Uterus (tissue), 2 donors: ENCODE measurements around the gene ALDH1A1.

Experiments
- CTCF ChIP-seq, 4 experiments: fragments of 200-600 bp in 2 of 4; fragments of 450-650 bp in 2 of 4; sonication (generic) in 2 of 4; IDR thresholded peaks; one replicate each; pipeline ENCODE4 v1.5.1; 2016 to 2019; ENCODE audit warnings: antibody characterized with exemption in 4 of 4, mild to moderate bottlenecking in 2 of 4, moderate library complexity in 1 of 4
- POLR2A ChIP-seq, 2 donors: fragments of 450-650 bp; IDR thresholded peaks; one replicate each; pipeline ENCODE4 v1.6.1; 2016; ENCODE audit warnings: antibody characterized with exemption in 2 of 2, mild to moderate bottlenecking in 1 of 2, moderate library complexity in 1 of 2

GRCh38 chr9:72888943-72889342, 63.9 kb downstream of the ALDH1A1 start:
- TF ChIP-seq CTCF (IDR thresholded peaks at IDR 0.05) (no peak), POLR2A (IDR thresholded peaks at IDR 0.05) (no peak)
